HepG2 (cell line): ENCODE data around the gene KCNJ4. TPM values are rescaled to one million over a fixed set of nuclear protein-coding genes. Genes with fewer than 3 reads are reported as not detected.

Experiments used
- ATF7 ChIP-seq, 2 experiments: fragments of 450-650 bp in 1 of 2; sonication (generic) in 1 of 2; formaldehyde crosslinking in 1 of 2; IDR thresholded peaks; 2 replicates each; pipeline versions ENCODE4 v1.4.0 to v1.6.1; 2016 to 2020; ENCODE audit warnings: antibody characterized with exemption in 1 of 2, mild to moderate bottlenecking in 1 of 2, missing genetic modification reagents in 1 of 2
- BRD4 ChIP-seq: sonication (generic); formaldehyde crosslinking; IDR thresholded peaks from 2 replicates; pipeline ENCODE4 v1.4.0; 2020; ENCODE audit warnings: missing genetic modification reagents
- MBNL3 ChIP-seq: fragments of 250-450 bp; sonication (Bioruptor Pico); conservative IDR thresholded peaks from 2 replicates; pipeline ENCODE4 v1.8.0; 2022; ENCODE audit warnings: mild to moderate bottlenecking, inconsistent platforms
- SUZ12 ChIP-seq: fragments of 150-350 bp; IDR thresholded peaks from 2 replicates; pipeline ENCODE4 v1.6.1; 2014; ENCODE audit warnings: low read depth, low read length
- ZKSCAN5 ChIP-seq: sonication (generic); formaldehyde crosslinking; IDR thresholded peaks from 2 replicates; pipeline ENCODE4 v1.5.1; 2020; ENCODE audit warnings: mild to moderate bottlenecking, missing genetic modification reagents
- ZNF33B ChIP-seq: sonication (generic); formaldehyde crosslinking; IDR thresholded peaks from 2 replicates; pipeline ENCODE4 v1.5.1; 2020; ENCODE audit warnings: mild to moderate bottlenecking, missing genetic modification reagents
- ZNF343 ChIP-seq: sonication (generic); formaldehyde crosslinking; IDR thresholded peaks from 2 replicates; pipeline ENCODE4 v1.4.0; 2020; ENCODE audit warnings: mild to moderate bottlenecking, missing genetic modification reagents
- ZNF569 ChIP-seq: sonication (generic); formaldehyde crosslinking; IDR thresholded peaks from 2 replicates; pipeline ENCODE4 v1.5.0; 2020; ENCODE audit warnings: mild to moderate bottlenecking, missing genetic modification reagents, moderate library complexity, borderline replicate concordance
- ZNF619 ChIP-seq: sonication (generic); formaldehyde crosslinking; IDR thresholded peaks from 2 replicates; pipeline ENCODE4 v1.4.0; 2020; ENCODE audit warnings: mild to moderate bottlenecking, missing genetic modification reagents
- ZNF678 ChIP-seq: sonication (generic); formaldehyde crosslinking; IDR thresholded peaks from 2 replicates; pipeline ENCODE4 v1.4.0; 2020; ENCODE audit warnings: mild to moderate bottlenecking, missing genetic modification reagents
- polyA plus RNA-seq, 8 experiments: library from polyadenylated mRNA; depleted of rRNA in 3 of 8; stranded (reverse) in 7 of 8; unstranded in 1 of 8; fragments of >200 nt; fragmentation: Illumina TruSeq in 4 of 8; extraction: Trizol in 4 of 8; gene quantifications; 2 replicates each; pipeline versions ENCODE4 v1.2.1 to v1.2.3, GENCODE V29; 2011 to 2016; ENCODE audit warnings: low read depth in 4 of 8, missing spikeins in 1 of 8, mixed read lengths in 1 of 8; ENCODE audit not compliant: insufficient read depth in 1 of 8
- total RNA-seq, 5 experiments: library from RNA; depleted of rRNA; stranded (reverse); fragments of >200 nt; fragmentation: Illumina TruSeq; extraction: Trizol; gene quantifications; 2 replicates each; pipeline ENCODE4 v1.2.3, GENCODE V29; 2016; ENCODE audit warnings: low read depth in 1 of 5
- TF ChIP-seq, protein P1 (sequence below): IDR thresholded peaks from 2 replicates; pipeline ENCODE4 v1.6.1; 2016; ENCODE audit warnings: missing compliant biosample characterization, missing genetic modification reagents, borderline replicate concordance
- TF ChIP-seq, protein P2 (sequence below): IDR thresholded peaks from 2 replicates; pipeline ENCODE4 v1.6.1; 2012; ENCODE audit warnings: low read length, improper control_type of control experiment
- TF ChIP-seq, protein P3 (sequence below): sonication (generic); formaldehyde crosslinking; conservative IDR thresholded peaks from 2 replicates; pipeline ENCODE4 v1.4.0; 2020; ENCODE audit warnings: missing genetic modification reagents
- TF ChIP-seq, protein P4 (sequence below): sonication (generic); formaldehyde crosslinking; IDR thresholded peaks from 2 replicates; pipeline ENCODE4 v1.5.1; 2020; ENCODE audit warnings: mild to moderate bottlenecking, missing genetic modification reagents, borderline replicate concordance
- TF ChIP-seq, protein P5 (sequence below): sonication (generic); formaldehyde crosslinking; IDR thresholded peaks from 2 replicates; pipeline ENCODE4 v1.4.0; 2020; ENCODE audit warnings: mild to moderate bottlenecking, low read depth, missing genetic modification reagents
- TF ChIP-seq, protein P6 (sequence below): sonication (generic); formaldehyde crosslinking; IDR thresholded peaks from 2 replicates; pipeline ENCODE4 v1.4.0; 2020; ENCODE audit warnings: missing genetic modification reagents

Gene KCNJ4
- total and polyA plus RNA-seq, 2 of the 13 experiments (the other 11 are each of a cell fraction or from before 2014, with no cell fraction given): not detected

DNA sequence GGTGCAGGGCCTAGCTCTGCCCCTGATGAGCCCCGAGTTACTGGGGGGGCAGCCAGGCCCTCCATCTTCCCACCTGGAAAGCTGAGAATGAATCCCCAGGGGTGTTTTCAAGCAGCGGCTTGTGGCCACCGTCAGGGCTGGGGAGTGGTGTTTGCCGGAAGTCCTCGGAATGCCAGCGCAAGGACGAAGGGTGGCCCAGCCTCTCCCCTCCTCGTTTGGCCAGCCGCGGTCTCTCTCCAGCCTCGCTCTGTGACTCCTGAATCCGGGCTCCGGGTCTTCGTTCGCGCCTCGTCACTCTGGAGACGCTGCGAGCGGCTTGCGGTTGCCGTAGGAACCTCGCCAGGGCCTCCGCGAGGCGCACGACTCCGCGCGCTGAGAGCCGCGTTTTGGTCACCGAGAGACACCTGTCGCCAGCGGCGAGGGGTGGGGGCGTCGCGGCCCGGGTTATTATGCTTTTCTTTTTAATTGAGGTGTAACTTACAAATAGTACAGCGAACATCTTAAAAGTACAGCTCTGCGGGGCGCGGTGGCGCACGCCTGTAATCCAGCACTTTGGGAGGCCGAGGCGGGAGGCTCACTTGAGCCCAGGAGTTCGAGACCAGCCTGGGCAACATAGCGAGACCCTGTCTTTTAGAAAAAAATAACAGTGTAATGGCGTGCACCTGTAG lies 6.5 kb upstream of the KCNJ4 start (continued):
- TF ChIP-seq, protein P1, sequence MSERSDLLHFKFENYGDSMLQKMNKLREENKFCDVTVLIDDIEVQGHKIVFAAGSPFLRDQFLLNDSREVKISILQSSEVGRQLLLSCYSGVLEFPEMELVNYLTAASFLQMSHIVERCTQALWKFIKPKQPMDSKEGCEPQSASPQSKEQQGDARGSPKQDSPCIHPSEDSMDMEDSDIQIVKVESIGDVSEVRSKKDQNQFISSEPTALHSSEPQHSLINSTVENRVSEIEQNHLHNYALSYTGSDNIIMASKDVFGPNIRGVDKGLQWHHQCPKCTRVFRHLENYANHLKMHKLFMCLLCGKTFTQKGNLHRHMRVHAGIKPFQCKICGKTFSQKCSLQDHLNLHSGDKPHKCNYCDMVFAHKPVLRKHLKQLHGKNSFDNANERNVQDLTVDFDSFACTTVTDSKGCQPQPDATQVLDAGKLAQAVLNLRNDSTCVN: no peak
- no peak for TF ChIP-seq ZNF569
- TF ChIP-seq, protein P2, sequence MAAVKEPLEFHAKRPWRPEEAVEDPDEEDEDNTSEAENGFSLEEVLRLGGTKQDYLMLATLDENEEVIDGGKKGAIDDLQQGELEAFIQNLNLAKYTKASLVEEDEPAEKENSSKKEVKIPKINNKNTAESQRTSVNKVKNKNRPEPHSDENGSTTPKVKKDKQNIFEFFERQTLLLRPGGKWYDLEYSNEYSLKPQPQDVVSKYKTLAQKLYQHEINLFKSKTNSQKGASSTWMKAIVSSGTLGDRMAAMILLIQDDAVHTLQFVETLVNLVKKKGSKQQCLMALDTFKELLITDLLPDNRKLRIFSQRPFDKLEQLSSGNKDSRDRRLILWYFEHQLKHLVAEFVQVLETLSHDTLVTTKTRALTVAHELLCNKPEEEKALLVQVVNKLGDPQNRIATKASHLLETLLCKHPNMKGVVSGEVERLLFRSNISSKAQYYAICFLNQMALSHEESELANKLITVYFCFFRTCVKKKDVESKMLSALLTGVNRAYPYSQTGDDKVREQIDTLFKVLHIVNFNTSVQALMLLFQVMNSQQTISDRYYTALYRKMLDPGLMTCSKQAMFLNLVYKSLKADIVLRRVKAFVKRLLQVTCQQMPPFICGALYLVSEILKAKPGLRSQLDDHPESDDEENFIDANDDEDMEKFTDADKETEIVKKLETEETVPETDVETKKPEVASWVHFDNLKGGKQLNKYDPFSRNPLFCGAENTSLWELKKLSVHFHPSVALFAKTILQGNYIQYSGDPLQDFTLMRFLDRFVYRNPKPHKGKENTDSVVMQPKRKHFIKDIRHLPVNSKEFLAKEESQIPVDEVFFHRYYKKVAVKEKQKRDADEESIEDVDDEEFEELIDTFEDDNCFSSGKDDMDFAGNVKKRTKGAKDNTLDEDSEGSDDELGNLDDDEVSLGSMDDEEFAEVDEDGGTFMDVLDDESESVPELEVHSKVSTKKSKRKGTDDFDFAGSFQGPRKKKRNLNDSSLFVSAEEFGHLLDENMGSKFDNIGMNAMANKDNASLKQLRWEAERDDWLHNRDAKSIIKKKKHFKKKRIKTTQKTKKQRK: no peak
- no peak for TF ChIP-seq ATF7 (IDR thresholded peaks at IDR 0.05)
- TF ChIP-seq ATF7 (CRISPR knock-in tag; IDR thresholded peaks at IDR 0.05): no peak
- no peak for TF ChIP-seq SUZ12
- TF ChIP-seq, protein P3, sequence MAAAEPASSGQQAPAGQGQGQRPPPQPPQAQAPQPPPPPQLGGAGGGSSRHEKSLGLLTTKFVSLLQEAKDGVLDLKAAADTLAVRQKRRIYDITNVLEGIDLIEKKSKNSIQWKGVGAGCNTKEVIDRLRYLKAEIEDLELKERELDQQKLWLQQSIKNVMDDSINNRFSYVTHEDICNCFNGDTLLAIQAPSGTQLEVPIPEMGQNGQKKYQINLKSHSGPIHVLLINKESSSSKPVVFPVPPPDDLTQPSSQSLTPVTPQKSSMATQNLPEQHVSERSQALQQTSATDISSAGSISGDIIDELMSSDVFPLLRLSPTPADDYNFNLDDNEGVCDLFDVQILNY (CRISPR knock-in tag): no peak
- TF ChIP-seq, protein P4, sequence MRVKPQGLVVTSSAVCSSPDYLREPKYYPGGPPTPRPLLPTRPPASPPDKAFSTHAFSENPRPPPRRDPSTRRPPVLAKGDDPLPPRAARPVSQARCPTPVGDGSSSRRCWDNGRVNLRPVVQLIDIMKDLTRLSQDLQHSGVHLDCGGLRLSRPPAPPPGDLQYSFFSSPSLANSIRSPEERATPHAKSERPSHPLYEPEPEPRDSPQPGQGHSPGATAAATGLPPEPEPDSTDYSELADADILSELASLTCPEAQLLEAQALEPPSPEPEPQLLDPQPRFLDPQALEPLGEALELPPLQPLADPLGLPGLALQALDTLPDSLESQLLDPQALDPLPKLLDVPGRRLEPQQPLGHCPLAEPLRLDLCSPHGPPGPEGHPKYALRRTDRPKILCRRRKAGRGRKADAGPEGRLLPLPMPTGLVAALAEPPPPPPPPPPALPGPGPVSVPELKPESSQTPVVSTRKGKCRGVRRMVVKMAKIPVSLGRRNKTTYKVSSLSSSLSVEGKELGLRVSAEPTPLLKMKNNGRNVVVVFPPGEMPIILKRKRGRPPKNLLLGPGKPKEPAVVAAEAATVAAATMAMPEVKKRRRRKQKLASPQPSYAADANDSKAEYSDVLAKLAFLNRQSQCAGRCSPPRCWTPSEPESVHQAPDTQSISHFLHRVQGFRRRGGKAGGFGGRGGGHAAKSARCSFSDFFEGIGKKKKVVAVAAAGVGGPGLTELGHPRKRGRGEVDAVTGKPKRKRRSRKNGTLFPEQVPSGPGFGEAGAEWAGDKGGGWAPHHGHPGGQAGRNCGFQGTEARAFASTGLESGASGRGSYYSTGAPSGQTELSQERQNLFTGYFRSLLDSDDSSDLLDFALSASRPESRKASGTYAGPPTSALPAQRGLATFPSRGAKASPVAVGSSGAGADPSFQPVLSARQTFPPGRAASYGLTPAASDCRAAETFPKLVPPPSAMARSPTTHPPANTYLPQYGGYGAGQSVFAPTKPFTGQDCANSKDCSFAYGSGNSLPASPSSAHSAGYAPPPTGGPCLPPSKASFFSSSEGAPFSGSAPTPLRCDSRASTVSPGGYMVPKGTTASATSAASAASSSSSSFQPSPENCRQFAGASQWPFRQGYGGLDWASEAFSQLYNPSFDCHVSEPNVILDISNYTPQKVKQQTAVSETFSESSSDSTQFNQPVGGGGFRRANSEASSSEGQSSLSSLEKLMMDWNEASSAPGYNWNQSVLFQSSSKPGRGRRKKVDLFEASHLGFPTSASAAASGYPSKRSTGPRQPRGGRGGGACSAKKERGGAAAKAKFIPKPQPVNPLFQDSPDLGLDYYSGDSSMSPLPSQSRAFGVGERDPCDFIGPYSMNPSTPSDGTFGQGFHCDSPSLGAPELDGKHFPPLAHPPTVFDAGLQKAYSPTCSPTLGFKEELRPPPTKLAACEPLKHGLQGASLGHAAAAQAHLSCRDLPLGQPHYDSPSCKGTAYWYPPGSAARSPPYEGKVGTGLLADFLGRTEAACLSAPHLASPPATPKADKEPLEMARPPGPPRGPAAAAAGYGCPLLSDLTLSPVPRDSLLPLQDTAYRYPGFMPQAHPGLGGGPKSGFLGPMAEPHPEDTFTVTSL (CRISPR knock-in tag): no peak
- TF ChIP-seq, protein P5, sequence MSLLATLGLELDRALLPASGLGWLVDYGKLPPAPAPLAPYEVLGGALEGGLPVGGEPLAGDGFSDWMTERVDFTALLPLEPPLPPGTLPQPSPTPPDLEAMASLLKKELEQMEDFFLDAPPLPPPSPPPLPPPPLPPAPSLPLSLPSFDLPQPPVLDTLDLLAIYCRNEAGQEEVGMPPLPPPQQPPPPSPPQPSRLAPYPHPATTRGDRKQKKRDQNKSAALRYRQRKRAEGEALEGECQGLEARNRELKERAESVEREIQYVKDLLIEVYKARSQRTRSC: no peak
- TF ChIP-seq ZNF619 (CRISPR knock-in tag): no peak
- no peak for TF ChIP-seq ZKSCAN5 (CRISPR knock-in tag)
- no peak for TF ChIP-seq ZNF678 (CRISPR knock-in tag)
- TF ChIP-seq, protein P6, sequence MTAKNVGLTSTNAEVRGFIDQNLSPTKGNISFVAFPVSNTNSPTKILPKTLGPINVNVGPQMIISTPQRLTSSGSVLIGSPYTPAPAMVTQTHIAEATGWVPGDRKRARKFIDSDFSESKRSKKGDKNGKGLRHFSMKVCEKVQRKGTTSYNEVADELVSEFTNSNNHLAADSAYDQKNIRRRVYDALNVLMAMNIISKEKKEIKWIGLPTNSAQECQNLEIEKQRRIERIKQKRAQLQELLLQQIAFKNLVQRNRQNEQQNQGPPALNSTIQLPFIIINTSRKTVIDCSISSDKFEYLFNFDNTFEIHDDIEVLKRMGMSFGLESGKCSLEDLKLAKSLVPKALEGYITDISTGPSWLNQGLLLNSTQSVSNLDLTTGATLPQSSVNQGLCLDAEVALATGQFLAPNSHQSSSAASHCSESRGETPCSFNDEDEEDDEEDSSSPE (CRISPR knock-in tag): peak; percentile 65
- no peak for TF ChIP-seq ZNF343 (CRISPR knock-in tag)
- TF ChIP-seq MBNL3 (CRISPR knock-in tag): no peak
- TF ChIP-seq ZNF33B (CRISPR knock-in tag): no peak
- TF ChIP-seq BRD4 (CRISPR knock-in tag): no peak
